HCT116 (cell line): Measurements from ENCODE around the gene CDH22. TPM values are rescaled to one million over a fixed set of nuclear protein-coding genes. Genes with fewer than 3 reads are reported as not detected.

Source experiments
- ATAC-seq: fragments of 200-7000 bp; cut with Tn5 transposase; 2 replicates; pipeline ENCODE4 v1.9.1; 2020; ENCODE audit warnings: mild to moderate bottlenecking, moderate library complexity
- BruUV-seq: library from RNA; stranded (reverse); fragments of 400-500 nt; replicated peaks from 2 replicates; lab custom pipeline; 2021; lab: Mats Ljungman, UMichigan
- CTCF ChIA-PET: fragments of 300-600 bp; sonication (Branson Sonifier 250); formaldehyde crosslinking; loops from one replicate; lab custom pipeline; 2021; ENCODE audit warnings: antibody characterized with exemption; lab: Charles Lee
- POLR2A ChIA-PET: fragments of 300-600, 350-600 bp; sonication (Branson Sonifier 250); formaldehyde crosslinking; loops from one replicate; lab custom pipeline; 2021; ENCODE audit warnings: antibody characterized with exemption; lab: Charles Lee
- RAD21 ChIA-PET, 2 experiments: fragments of 300-600 bp; sonication (Branson Sonifier 250); formaldehyde crosslinking; loops; one replicate each; lab custom pipeline; 2023; ENCODE audit warnings: low total read pairs in 2 of 2; ENCODE audit not compliant: uncharacterized antibody in 2 of 2, unreplicated experiment in 2 of 2, low non-redundant PET in 1 of 2; lab: Charles Lee
- DNase-seq: peaks from one replicate; pipeline ENCODE4 v3.0.0-alpha.2; 2010; ENCODE audit warnings: low read depth, low spot score
- H2AFZ ChIP-seq: fragments of 200-600 bp; shearing (Covaris generic), sonication (generic); 2 replicates; pipeline ENCODE4 v1.6.1; 2017; ENCODE audit warnings: low read depth, mixed run types, mixed read lengths, antibody characterized with exemption, low read length; ENCODE audit not compliant: poor library complexity, severe bottlenecking
- H3K27ac ChIP-seq: 2 replicates; pipeline ENCODE4 v1.5.1; 2012; ENCODE audit warnings: low read depth, low read length
- H3K27me3 ChIP-seq: fragments of 200-600 bp; sonication (generic); 2 replicates; pipeline ENCODE4 v1.6.1; 2016; ENCODE audit warnings: mixed run types, low read length, mixed read lengths; ENCODE audit not compliant: insufficient read depth
- H3K36me3 ChIP-seq, 2 experiments: fragments of 200-500 bp in 1 of 2; fragments of 200-600 bp in 1 of 2; sonication (Bioruptor generic) in 1 of 2; sonication (generic) in 1 of 2; 2 replicates each; pipeline versions ENCODE4 v1.5.1 to v1.6.1; 2014 to 2016; ENCODE audit warnings: low read length in 2 of 2, inconsistent platforms in 1 of 2, mixed read lengths in 1 of 2, mixed run types in 1 of 2; ENCODE audit not compliant: insufficient read depth in 2 of 2, control insufficient read depth in 1 of 2
- H3K4me1 ChIP-seq, 2 experiments: fragments of 200-600 bp in 1 of 2; sonication (generic) in 1 of 2; 2 replicates each; pipeline versions ENCODE4 v1.5.1 to v1.6.1; 2012 to 2017; ENCODE audit warnings: low read length in 2 of 2, inconsistent platforms in 1 of 2, mild to moderate bottlenecking in 1 of 2, mixed read lengths in 1 of 2, mixed run types in 1 of 2, moderate library complexity in 1 of 2; ENCODE audit not compliant: insufficient read depth in 2 of 2, control insufficient read depth in 1 of 2
- H3K4me2 ChIP-seq: fragments of 200-600 bp; sonication (generic); 2 replicates; pipeline ENCODE4 v1.6.1; 2017; ENCODE audit warnings: mixed run types, low read length, mixed read lengths
- H3K4me3 ChIP-seq, 2 experiments: fragments of 200-600 bp in 1 of 2; sonication (generic) in 1 of 2; replicated peaks in 1 of 2; 2 replicates each; pipeline ENCODE4 v1.5.1; 2011 to 2016; ENCODE audit warnings: low read length in 2 of 2, control low read depth in 1 of 2, low read depth in 1 of 2, mild to moderate bottlenecking in 1 of 2, mixed read lengths in 1 of 2, mixed run types in 1 of 2
- H3K79me2 ChIP-seq: fragments of 200-600 bp; sonication (generic); 2 replicates; pipeline ENCODE4 v1.6.1; 2017; ENCODE audit warnings: mild to moderate bottlenecking, mixed run types, low read length, moderate library complexity, mixed read lengths; ENCODE audit not compliant: insufficient read depth
- H3K9ac ChIP-seq: fragments of 200-600 bp; sonication (generic); 2 replicates; pipeline ENCODE4 v1.6.1; 2016; ENCODE audit warnings: low read length, mixed read lengths
- H3K9me2 ChIP-seq: fragments of 200-600 bp; sonication (generic), shearing (Covaris generic); 2 replicates; pipeline ENCODE4 v1.6.1; 2017; ENCODE audit warnings: mixed run types, mild to moderate bottlenecking, moderate library complexity; ENCODE audit not compliant: insufficient read depth
- H3K9me3 ChIP-seq, 2 experiments: fragments of 200-500 bp in 1 of 2; fragments of 200-600 bp in 1 of 2; sonication (Bioruptor generic) in 1 of 2; sonication (generic) in 1 of 2; 2 replicates each; pipeline ENCODE4 v1.6.1; 2014 to 2017; ENCODE audit warnings: low read length in 2 of 2, mixed read lengths in 2 of 2, inconsistent platforms in 1 of 2, low read depth in 1 of 2, mild to moderate bottlenecking in 1 of 2, mixed run types in 1 of 2, moderate library complexity in 1 of 2; ENCODE audit not compliant: control insufficient read depth in 1 of 2, insufficient read depth in 1 of 2
- H4K20me1 ChIP-seq: fragments of 200-600 bp; sonication (generic), shearing (Covaris generic); 2 replicates; pipeline ENCODE4 v1.6.1; 2017; ENCODE audit warnings: mixed run types, mild to moderate bottlenecking, moderate library complexity; ENCODE audit not compliant: insufficient read depth
- CEBPB ChIP-seq: IDR thresholded peaks from 2 replicates; pipeline ENCODE4 v1.6.1; 2012; ENCODE audit warnings: low read depth
- CTCF ChIP-seq, 3 experiments: fragments of 200-600 bp in 1 of 3; sonication (generic) in 1 of 3; IDR thresholded peaks in 2 of 3; conservative IDR thresholded peaks in 1 of 3; 2 replicates each; pipeline ENCODE4 v1.5.1; 2012 to 2017; ENCODE audit warnings: low read depth in 2 of 3, low read length in 2 of 3, antibody characterized with exemption in 1 of 3, borderline replicate concordance in 1 of 3, control low read depth in 1 of 3, mild to moderate bottlenecking in 1 of 3, mixed read lengths in 1 of 3, mixed run types in 1 of 3, moderate library complexity in 1 of 3; ENCODE audit not compliant: insufficient read depth in 1 of 3
- EGR1 ChIP-seq: IDR thresholded peaks from 2 replicates; pipeline ENCODE4 v1.6.1; 2012; ENCODE audit warnings: low read depth
- EZH2 ChIP-seq: fragments of 200-600 bp; sonication (generic); IDR thresholded peaks from 2 replicates; pipeline ENCODE4 v1.6.1; 2017; ENCODE audit warnings: antibody characterized with exemption, mixed run types
- FOSL1 ChIP-seq: IDR thresholded peaks from 2 replicates; pipeline ENCODE4 v1.6.1; 2012; ENCODE audit warnings: low read depth
- JUND ChIP-seq: IDR thresholded peaks from 2 replicates; pipeline ENCODE4 v1.6.1; 2012
- MAX ChIP-seq: IDR thresholded peaks from 2 replicates; pipeline ENCODE4 v1.6.1; 2012
- REST ChIP-seq: IDR thresholded peaks from 2 replicates; pipeline ENCODE4 v1.6.1; 2012; ENCODE audit warnings: low read depth
- SIN3A ChIP-seq: IDR thresholded peaks from 2 replicates; pipeline ENCODE4 v1.6.1; 2012; ENCODE audit warnings: low read depth
- SP1 ChIP-seq: IDR thresholded peaks from 2 replicates; pipeline ENCODE4 v1.6.1; 2012; ENCODE audit warnings: low read depth
- SRF ChIP-seq: IDR thresholded peaks from 2 replicates; pipeline ENCODE4 v1.6.1; 2012; ENCODE audit warnings: low read depth
- TCF7L2 ChIP-seq: IDR thresholded peaks from 2 replicates; pipeline ENCODE4 v1.7.0; 2011; ENCODE audit warnings: borderline replicate concordance, inconsistent platforms; ENCODE audit not compliant: insufficient read depth, insufficient read length; ENCODE audit errors: extremely low read depth
- ZFX ChIP-seq: fragments of 450-650 bp; IDR thresholded peaks from 2 replicates; pipeline ENCODE4 v1.6.1; 2017
- intact Hi-C: fragments of 100-400 bp; cut with micrococcal nuclease; formaldehyde crosslinking; loops from 2 replicates; pipeline ENCODE4 v1.10.0; 2022
- total RNA-seq: library from RNA; stranded (reverse); gene quantifications from one replicate; pipeline ENCODE4 v1.2.1, GENCODE V29; 2021; ENCODE audit not compliant: unreplicated experiment

The CDH22 gene
- total RNA-seq, 1 experiment from 2014 or later, result 1.8 TPM

- BruUV-seq, result no TSS peak
- no peak for DNase-seq
- Histone ChIP-seq H3K79me2 (no peaks in the 10 kb centered on the region), H3K4me3 (no peak overlapping the region), H2AFZ (no peak overlapping the region), H3K4me2 (no peak overlapping the region), H3K4me1 (no peaks in the 10 kb centered on the region), H3K9me2 (no peaks in the 10 kb centered on the region), H3K27me3 (no peaks in the 10 kb centered on the region; the same call in 1 of the 2 replicates), H3K9me3 (no peaks in the 10 kb centered on the region), H4K20me1 (no peaks in the 10 kb centered on the region), H3K36me3 (no peaks in the 10 kb centered on the region), H3K9ac (no peak overlapping the region), H3K27ac (no peak overlapping the region)
- TF ChIP-seq TCF7L2, result no peak
- TF ChIP-seq SP1, result no peak
- no peak for TF ChIP-seq CEBPB
- TF ChIP-seq ZFX, result no peak
- TF ChIP-seq EGR1, result no peak
- no peak for TF ChIP-seq CTCF (IDR thresholded peaks at IDR 0.05 in 2 of 3, conservative IDR thresholded peaks at IDR 0.05 in 1 of 3; ENCODE audit: borderline replicate concordance in 1 of 3, insufficient read depth in 1 of 3, low read depth in 2 of 3, low read length in 2 of 3)
- no peak for TF ChIP-seq SIN3A
- no peak for TF ChIP-seq MAX
- no peak for TF ChIP-seq REST
- no peak for TF ChIP-seq JUND
- TF ChIP-seq EZH2, result no peak
- TF ChIP-seq FOSL1, result no peak
- TF ChIP-seq SRF, result no peak
- ATAC-seq, result no peak
- CTCF ChIA-PET, result interaction anchor here (0.6 to 1.1 kb wide), 2 partner anchors 192 to 300 kb away, joined by 3 read pairs; no protein-coding TSS in a partner anchor
- RAD21 ChIA-PET, result no interaction called here
- POLR2A ChIA-PET, result no interaction called here
- intact Hi-C loops, result loop anchor here (10.0 kb wide), 1 partner anchor 298 kb away; the partner anchor contains the start of gene SLC12A5
Measured at GRCh38 chr20:46322641-46323040, 14.3 kb upstream of the CDH22 start.
